GM23338 (cell line): ENCODE results near the gene G6PC2.

ENCODE experiments used
- CREB1 ChIP-seq: fragments of 250-450 bp; sonication (Bioruptor Pico); IDR thresholded peaks from 2 replicates; pipeline ENCODE4 v1.5.0; 2020; ENCODE audit warnings: low read depth, mild to moderate bottlenecking, moderate library complexity
- EZH2 ChIP-seq: fragments of 200-600 bp; sonication (generic); IDR thresholded peaks from one replicate; pipeline ENCODE4 v1.8.0; 2017; ENCODE audit warnings: antibody characterized with exemption, mild to moderate bottlenecking, low read depth; ENCODE audit not compliant: unreplicated experiment
- POLR2AphosphoS5 ChIP-seq: IDR thresholded peaks from 2 replicates; pipeline ENCODE4 v1.6.1; 2016; ENCODE audit warnings: antibody characterized with exemption, low read depth
- REST ChIP-seq: IDR thresholded peaks from one replicate; pipeline ENCODE4 v1.6.1; 2018; ENCODE audit warnings: antibody characterized with exemption; ENCODE audit not compliant: unreplicated experiment
- TF ChIP-seq, protein P1 (sequence below): IDR thresholded peaks from 2 replicates; pipeline ENCODE4 v1.6.1; 2016; ENCODE audit warnings: antibody characterized with exemption
- TF ChIP-seq, protein P2 (sequence below), 2 experiments: fragments of 200-600 bp in 1 of 2; sonication (generic) in 1 of 2; conservative IDR thresholded peaks; 2 replicates each; pipeline versions ENCODE4 v1.5.1 to v1.6.1; 2016 to 2017; ENCODE audit warnings: antibody characterized with exemption in 2 of 2, low read depth in 2 of 2, mild to moderate bottlenecking in 2 of 2, moderate library complexity in 1 of 2

GRCh38 chr2:168858146-168858545, 42.9 kb upstream of the G6PC2 start:
- TF ChIP-seq, protein P1, sequence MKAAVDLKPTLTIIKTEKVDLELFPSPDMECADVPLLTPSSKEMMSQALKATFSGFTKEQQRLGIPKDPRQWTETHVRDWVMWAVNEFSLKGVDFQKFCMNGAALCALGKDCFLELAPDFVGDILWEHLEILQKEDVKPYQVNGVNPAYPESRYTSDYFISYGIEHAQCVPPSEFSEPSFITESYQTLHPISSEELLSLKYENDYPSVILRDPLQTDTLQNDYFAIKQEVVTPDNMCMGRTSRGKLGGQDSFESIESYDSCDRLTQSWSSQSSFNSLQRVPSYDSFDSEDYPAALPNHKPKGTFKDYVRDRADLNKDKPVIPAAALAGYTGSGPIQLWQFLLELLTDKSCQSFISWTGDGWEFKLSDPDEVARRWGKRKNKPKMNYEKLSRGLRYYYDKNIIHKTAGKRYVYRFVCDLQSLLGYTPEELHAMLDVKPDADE, result no peak
- TF ChIP-seq, protein P2, sequence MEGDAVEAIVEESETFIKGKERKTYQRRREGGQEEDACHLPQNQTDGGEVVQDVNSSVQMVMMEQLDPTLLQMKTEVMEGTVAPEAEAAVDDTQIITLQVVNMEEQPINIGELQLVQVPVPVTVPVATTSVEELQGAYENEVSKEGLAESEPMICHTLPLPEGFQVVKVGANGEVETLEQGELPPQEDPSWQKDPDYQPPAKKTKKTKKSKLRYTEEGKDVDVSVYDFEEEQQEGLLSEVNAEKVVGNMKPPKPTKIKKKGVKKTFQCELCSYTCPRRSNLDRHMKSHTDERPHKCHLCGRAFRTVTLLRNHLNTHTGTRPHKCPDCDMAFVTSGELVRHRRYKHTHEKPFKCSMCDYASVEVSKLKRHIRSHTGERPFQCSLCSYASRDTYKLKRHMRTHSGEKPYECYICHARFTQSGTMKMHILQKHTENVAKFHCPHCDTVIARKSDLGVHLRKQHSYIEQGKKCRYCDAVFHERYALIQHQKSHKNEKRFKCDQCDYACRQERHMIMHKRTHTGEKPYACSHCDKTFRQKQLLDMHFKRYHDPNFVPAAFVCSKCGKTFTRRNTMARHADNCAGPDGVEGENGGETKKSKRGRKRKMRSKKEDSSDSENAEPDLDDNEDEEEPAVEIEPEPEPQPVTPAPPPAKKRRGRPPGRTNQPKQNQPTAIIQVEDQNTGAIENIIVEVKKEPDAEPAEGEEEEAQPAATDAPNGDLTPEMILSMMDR (conservative IDR thresholded peaks at IDR 0.05; ENCODE audit: low read depth in 2 of 2), result no peak
- TF ChIP-seq POLR2AphosphoS5 (no peak), REST (no peak), CREB1 (CRISPR knock-in tag) (no peak), EZH2 (no peak)
